Hippocampal formation (tissue), 2 donors: ENCODE data around the gene ZHX3.

Experiments
- DNase-seq, 2 donors: peaks; one replicate each; lab custom pipeline; 2025; lab: John Stamatoyannopoulos, UW

The ZHX3 gene

GRCh38 chr20:41151134-41151869 is 166.2 kb downstream of the ZHX3 start:
- no peak for DNase-seq

DNA sequence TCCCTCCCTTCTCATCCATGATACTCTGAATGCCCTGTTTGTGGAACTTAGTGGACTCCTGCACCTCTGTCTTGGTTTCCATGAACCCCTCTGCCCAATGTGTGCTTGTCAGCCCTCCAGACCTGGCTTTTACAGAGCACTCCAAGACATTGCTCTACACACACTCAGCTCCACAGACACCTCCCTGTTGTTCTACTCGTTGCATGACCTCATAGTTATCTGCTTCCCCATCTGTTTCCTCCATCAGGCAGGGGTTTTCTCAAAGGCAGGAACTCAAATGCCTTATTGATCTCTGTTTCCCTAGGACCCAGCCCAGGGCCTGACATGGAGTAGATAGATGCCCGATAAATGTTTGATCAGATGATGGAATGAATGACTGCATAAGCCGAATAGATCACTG is 166.9 kb downstream of the ZHX3 start:
- no peak for DNase-seq

- DNase-seq = no peak
Observed at GRCh38 chr20:41148942-41149341, 168.6 kb downstream of the ZHX3 start.

DNA sequence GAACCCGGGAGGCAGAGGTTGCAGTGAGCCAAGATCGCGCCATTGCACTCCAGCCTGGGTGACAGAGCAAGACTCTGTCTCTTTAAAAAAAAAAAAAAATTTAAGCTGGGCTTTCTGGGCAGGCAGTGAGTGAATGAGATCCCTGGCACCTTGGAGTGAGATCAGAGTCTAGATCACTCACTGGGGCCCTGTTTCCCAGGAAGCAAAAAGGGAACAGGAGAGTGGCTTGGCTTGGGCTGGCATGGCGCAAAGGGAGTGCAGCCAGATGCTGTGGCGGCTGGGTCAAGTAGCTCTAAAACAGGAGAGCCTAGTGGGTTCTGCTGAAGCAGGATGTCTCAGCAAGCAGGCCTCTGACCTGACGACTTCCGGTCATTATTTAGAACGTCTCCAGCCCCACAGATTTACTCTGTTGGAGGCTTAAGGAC is 169.8 kb downstream of the ZHX3 start:
- DNase-seq = peak; percentile 20 to 27

GRCh38 chr20:41145821-41146620 is 171.5 kb downstream of the ZHX3 start:
- DNase-seq = peak; percentile 23 to 39

DNA sequence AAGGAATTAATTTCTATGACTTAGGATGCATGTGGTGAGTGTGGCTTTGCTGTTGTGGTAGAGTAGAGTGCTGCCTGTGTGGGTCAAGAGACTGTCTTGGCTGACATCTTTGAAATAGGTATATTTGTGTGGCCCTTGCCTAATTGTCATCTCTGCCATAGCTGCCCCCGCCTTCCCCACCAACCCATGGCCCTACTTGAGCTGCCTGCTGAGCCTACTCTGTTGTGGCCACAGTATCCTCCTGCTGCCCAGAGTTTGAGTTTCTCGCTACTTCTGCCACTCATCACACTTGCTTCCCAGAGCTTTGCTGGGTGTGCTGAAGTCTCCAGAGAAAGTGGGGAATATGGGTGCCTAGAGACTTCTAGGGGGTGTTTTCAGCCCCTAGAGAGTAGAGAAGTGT is 172.2 kb downstream of the ZHX3 start:
- no peak for DNase-seq

GRCh38 chr20:41143354-41143753 is 174.2 kb downstream of the ZHX3 start:
- no peak for DNase-seq

- DNase-seq = no peak
Observed at GRCh38 chr20:41142919-41143318, 174.6 kb downstream of the ZHX3 start.

DNA sequence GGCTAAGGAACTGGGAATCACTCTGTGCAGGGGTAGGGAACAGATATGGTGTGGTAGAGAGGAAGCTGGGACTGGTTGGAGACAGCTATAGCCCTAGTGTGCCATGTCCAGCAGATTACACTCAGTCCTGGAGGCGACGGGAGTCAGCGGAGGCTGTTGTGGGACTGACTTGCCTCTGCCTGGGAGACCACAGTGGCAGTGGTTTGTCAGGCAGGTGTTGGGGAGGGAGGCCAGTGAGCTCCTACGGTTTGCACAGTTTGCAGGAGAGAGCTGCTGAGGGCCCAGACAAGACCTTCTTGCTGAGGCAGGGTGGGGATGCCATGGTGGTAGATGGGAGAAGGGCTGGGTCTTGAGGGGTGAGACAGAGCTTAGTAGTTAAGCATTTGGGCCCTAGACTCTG is 175.3 kb downstream of the ZHX3 start:
- no peak for DNase-seq

DNA sequence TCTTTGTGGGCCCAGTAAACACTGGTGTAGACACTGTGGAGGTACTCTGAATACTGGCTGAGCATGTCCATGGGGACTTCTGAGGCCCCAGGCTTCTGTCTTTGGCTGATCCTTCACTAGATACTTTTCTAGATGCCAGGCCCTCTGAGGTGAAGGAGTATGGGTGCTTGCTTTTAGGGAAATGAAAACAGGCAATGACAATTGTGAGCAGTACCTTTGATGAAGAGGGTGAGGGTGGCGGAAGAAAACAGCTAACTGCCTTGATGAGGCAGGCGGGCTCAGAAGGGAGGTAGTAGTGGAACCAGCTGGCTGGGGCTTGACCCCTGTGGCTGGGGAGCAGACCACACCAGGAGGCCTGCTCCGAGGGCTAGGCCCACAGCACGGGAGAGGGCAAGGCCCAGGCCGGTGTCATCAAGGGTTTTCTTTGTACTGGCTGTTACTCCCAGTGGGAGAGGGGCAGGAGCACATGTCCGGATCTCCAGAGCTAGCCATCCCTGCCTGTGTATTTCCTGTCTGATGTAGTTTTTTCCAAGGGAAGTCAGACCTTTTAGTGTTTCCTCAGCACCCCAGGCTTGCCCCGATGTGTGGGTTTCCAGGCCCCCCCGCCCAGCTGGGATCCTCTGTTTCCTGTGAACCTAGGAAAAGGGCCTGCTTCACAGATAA is 176.2 kb downstream of the ZHX3 start:
- DNase-seq = no peak

DNA sequence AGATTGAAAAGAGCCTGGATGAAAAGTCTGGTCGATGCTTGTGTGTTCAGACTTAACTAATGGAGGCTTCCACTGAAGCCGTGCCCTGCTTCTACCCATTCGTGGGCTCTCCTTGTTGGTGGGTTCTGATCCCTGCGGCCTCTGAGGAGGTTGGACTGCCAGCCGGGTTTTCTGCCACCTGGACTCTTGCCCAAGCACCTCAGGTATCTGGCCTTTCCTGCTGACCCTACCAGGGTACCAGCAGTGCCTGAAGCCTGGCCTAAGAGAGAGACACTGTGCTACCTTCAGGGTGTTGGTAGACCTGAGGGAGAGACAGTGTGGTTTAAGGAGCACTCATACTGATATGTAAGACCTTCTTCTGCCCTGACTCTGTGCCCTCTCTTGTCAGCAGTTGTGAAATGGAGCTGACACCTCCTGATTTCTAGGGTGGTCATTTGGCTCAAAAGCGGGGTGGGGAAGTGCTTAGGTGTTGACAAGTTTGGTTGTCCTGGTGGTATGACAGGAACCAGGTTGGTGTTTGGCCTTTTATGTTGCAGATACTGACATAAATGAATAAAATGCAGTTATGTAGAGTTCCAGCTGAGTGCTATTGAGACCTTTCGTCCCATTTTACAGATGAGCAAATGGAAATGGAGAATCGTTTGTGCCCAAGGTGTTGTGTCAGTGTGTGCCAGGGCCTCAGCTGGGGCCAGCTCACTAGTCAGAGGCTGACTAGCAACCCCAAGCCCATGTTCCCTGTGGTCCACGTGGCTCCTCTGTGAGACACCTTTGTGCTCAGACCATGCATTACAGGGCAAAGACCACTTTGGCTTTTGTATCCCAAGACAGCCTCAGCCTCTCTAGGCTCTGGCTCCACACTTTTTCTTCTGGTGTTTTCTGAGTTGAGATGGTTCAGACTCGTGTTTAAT is 177.1 kb downstream of the ZHX3 start:
- DNase-seq = no peak

DNA sequence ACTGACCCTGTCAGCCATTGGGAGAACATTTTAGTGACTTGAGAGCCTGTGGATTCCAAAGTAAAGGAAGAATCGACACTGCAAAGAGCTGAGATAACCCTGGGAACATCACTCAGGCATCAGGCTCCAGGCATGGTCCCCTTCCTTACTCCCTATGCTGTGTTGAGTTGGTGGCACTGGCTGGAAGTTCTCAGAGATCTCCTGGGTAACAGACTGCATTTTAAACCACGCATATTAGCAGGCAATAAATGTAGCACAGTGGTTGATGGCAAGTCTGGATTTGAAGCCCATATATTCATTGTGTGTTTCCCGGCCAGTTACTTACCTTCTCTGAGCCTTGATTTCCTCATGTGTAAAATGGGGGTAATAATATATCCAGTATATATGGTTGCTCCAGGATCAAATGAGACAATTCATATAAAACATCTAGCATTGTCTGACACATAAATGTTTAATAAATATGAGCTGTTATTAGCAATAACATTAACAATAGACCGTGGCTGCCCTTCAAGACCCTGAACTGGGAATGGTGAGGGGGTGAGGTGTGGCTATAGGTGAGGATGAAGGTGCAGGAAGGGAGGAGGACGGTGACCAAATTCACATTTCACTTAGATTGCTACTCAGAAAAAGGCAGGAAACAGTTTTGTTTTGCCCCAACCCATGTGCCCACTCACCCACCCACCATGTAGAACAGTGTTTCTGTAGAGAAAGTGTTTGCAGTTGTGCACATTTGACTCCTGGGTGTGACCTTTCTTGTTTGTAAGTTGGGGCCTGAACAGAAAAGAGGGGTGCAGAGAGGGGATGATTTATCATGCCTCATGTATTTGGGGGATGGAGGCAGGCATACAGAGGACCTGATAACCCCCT is 178.1 kb downstream of the ZHX3 start:
- DNase-seq = no peak

GRCh38 chr20:41138475-41139226 is 178.9 kb downstream of the ZHX3 start:
- DNase-seq = no peak

DNA sequence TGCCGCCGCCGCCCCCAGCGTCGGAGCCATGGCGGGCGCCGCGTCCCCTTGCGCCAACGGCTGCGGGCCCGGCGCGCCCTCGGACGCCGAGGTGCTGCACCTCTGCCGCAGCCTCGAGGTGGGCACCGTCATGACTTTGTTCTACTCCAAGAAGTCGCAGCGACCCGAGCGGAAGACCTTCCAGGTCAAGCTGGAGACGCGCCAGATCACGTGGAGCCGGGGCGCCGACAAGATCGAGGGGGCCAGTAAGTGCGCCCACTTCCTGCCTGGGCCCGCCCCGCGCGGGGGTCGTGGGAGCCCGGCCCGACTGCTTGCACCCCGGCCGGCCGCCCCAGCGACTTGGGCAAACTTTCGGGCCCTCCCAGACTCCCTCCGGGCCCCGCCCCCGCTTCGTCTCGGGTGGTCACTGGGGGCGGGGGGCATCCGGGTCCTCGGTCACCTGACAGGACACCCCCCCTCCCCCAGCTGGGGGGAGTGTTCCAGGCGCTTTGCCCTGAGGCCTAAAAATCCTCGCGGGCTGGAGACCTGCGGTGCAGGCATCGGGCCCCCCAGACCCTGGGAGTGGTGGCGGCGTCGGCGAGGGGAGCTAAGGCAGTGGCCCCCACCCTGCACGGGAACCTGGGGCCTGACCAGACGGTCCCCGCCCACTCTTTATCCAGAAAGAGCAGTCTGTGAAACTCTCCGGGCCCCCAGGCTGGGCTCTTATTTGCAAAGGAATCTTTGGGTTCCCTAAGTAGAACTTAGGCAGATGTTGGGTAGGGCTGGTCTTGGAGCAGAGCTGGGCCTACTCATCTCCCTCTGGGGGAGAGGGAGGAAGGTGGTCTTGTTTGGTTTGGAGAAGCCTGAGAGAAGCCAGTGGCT is 179.7 kb downstream of the ZHX3 start:
- DNase-seq = no peak

DNA sequence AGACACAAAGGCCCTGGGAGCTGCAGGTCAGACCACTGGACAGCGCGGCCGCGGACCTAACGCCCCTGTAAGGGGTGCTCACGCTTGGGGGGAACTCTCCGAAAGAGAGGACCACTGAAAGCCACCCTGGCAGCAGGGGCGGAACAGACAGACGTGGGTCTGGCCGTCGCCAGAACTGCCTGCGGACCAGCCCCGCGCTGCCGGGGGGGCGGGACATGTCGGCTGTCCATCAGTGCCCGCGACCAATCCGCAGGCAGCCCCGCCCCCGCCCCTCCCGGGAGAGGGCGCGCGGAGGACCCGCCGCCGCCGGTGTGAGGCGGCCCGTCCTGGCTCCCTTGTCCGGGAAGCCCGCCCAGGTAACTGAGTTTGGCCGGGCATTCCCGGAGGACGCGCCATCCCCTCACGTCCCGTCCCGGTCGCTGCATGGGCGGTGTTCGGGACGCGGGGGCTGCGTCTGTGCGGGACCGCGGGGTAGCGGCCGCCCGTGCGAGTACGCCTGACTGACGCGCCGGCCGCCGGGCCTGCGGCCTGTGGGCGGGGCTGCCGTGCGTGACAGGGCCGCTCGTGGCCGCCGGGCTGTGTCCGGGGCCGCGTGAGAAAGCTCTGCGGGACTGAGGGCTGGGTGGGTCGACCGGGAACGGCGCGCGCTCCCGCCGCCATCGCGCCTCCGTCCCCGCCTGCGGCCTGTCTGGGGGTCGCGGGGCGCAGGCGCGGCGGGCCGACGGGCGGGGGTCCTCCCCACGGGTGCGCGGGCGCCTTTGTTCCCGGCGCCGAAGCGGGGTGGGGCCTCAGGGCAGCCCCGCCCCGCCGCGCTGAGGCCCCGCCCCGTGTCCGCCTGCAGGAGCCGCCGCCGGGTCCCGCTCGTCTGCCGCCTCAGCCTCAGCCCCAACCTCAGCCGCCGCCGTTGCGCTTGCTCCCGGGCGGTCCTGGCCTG is 180.6 kb downstream of the ZHX3 start, which contains the start of gene PLCG1:
Gene PLCG1, plus strand, starts transcription at position 864 of the 934 bp plus-strand sequence. CDS start 99 bp downstream, outside the sequence.
- DNase-seq = peak; percentile 79 to 87

DNA sequence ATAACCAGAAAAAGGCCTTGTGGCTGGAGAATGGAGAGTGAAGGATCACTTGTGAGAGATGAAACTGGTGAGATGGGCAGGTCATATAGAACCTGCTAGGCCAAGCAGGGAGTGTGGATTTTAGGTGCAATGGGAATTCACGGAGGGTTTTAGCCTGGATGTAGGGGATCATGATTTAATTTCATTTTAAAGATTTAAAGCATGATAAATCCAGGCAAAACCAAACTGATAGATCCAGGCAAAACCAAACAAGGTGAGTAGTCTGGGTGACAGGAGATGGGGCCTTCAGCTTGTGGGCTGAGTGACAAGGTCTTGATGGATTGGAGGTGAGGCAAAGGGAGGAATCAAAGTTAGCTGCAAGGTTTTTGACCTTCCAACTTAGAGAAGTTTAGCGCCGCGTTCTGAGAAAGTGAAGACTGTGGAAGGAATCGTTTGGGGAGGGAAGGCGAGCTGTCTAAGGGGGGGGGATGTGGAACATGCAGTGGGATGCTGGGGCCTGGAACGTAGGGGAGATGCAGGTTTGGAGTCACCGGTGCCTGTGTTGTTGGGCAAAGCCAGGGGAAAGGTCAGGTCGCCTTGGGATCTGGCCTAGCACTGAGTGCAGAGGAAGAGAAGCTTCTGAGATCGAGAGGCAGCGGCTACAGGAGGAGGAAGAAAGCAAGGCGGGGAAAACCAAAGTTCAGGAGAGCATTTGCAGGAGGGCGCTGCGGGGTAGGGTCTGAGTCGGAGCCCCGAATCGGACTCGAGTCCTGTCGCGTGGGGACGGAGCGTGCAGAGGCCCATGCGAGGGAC is 181.4 kb downstream of the ZHX3 start:
- DNase-seq = peak in 1 of 2 donors; percentile 59
